ENCODE measurements around the gene ITGB7.
"Not testable (repeated sequence)": the region's sequence is repeated elsewhere in the genome, so short reads cannot be mapped to it uniquely, and the experiment has no call there.

Gene ITGB7

GRCh38 chr12:53217051-53217930, 10.2 kb upstream of the ITGB7 start:
- peak in 1 of 2 donors; percentile 61 for DNase-seq

DNA sequence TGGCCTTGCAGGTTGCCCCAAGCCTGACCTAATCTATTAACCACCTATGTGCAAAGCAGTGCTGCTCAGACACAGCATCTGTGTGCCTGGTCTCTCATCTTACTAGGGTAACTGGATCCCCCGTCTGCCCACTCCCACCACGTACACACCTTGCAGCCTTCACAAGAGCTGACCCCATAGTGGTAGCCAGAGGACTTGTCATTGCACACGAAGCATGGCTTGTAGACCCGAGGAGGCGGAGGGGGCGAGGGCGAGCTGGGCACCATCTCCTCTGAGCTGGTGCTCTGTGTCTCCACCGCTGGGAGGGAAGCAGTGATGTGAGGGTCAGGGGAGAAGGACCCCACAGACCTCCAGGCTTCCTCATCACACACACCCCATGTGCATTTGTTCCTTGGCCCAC, 8.4 kb upstream of the ITGB7 start:
- DNase-seq = no peak

- DNase-seq = no peak
Observed at GRCh38 chr12:53214687-53215455, 7.8 kb upstream of the ITGB7 start.

- DNase-seq = no peak
Observed at GRCh38 chr12:53214221-53214620, 7.2 kb upstream of the ITGB7 start.

GRCh38 chr12:53213348-53213747, 6.3 kb upstream of the ITGB7 start:
- peak; percentile 90 for DNase-seq

DNA sequence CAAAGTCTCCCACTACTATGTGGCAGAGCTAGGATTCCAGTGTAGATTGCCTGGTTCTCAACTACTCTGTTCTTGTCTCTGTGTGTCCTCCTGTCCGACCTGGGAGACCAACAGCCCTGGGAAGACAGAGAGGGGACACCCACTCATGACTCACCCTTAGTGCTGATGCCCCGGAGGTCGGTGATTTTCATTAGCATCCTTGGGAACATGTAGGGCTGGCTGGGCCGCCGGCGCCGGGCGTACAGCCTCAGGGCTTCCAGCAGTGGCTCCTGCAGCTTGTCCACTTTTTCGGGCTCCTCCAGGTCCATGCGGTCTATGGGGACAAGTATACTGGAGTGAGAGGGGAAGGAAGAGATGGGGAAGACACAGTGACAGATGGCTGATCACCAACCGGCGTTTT, 5.9 kb upstream of the ITGB7 start:
- no peak for DNase-seq

GRCh38 chr12:53211476-53212381, 4.7 kb upstream of the ITGB7 start:
- no peak for DNase-seq

- no peak for DNase-seq
Observed at GRCh38 chr12:53210843-53211242, 3.8 kb upstream of the ITGB7 start.

DNA sequence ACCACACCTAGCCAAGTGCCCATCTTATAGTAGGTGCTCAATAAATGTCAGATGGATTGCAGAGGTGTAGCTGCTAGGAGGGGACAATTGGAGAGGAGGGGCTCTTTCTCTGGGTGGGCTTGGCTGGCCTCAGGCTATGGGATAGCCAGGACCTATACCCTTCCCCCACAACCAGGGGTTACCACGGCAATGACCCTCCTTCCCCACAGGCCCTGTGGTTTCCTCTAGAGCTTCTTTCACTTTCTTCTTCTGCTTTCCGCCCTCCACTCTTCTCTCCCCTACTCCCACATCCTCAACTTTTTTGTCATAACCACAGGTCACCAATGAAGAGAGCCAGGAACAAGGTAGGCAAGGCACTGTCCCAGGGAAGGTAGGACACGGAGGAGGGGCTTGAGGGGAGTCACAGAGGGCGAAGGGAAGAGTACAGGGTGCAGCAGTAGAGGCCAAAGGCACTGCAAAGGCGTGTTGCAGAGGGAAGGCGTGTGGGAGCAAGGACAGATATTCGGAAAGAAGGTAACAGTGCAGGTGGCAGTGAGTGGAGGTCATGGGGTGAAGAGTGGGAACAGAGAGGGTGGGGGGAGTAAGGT, 1.9 kb upstream of the ITGB7 start:
- no peak for DNase-seq

- no peak for DNase-seq
Observed at GRCh38 chr12:53208435-53208834, 1.4 kb upstream of the ITGB7 start.

GRCh38 chr12:53205747-53206419, 1.2 kb downstream of the ITGB7 start:
- peak; percentile 72 to 79 for DNase-seq

- DNase-seq = no peak
Observed at GRCh38 chr12:53204351-53204750, 2.7 kb downstream of the ITGB7 start.

GRCh38 chr12:53202316-53202715, 4.7 kb downstream of the ITGB7 start:
- not testable (repeated sequence) for DNase-seq

- no peak for DNase-seq
Observed at GRCh38 chr12:53201639-53202038, 5.4 kb downstream of the ITGB7 start.

- no peak for DNase-seq
Observed at GRCh38 chr12:53201177-53201541, 5.9 kb downstream of the ITGB7 start.

GRCh38 chr12:53200458-53201176, 6.4 kb downstream of the ITGB7 start:
- peak in 1 of 2 donors; percentile 43 for DNase-seq

DNA sequence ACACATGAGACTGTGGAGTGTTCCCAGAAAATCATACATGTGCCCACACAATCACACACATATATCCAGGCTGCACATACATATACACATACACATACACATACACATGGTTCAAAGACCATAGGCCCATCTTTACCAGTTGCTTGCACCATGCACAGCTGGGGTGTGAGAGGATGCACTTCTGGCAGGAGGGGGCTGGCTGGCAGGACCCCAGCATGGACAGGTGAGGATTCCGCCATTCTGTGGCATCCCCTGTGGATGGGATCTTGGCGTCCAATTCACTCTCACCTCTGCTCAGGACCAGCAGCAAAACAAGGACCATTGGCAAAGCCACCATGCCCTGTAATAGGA, 7.0 kb downstream of the ITGB7 start:
- DNase-seq = no peak

DNA sequence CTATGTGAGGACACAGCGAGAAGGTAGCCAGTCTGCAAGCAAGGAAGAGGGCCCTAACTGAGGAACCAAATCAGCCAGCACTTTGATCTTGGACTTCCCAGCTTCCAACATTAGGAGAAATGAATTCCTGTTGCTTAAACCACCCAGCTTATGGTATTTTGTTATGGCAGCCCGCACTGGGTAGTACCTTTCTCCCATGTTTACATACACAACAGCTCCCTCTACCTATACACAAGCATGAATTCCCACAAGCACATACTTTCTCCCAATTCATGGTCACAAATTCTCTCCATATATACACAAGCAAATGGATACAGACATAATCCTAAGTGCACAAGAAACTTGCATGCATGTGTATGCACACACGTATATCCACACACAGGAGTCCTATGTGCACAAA, 7.4 kb downstream of the ITGB7 start:
- no peak for DNase-seq

- DNase-seq = no peak
Observed at GRCh38 chr12:53198486-53199110, 8.5 kb downstream of the ITGB7 start.

DNA sequence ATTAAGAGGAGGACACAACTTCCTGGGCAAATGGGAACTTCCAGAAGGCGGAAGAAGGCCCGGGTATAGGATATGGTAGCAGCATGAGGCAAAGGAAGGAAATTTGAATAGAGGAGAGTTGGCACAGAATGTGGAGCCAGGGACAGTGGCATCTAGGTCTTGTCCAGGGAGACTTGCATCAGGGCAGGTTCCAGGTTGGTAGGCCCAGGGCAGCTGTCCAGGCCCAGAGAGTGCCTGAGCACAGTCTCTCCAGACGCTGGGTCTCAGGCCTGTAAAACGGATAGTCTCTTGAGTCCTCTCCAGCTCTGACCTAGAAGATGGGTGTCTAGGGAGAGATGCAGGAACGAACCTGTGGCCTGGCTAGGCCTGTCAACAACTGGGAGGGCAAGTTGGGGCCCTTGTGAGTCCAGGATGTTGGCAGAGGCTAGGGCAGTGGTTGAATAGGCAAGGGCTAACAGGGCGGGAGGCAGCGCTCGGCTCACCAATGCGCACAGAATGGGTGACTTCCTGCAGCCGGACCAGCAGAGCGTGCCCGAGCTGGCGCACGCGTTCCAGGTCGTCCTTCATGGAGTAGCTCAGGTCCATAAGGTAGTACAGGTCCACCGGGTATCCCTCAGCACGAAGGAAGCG, 9.9 kb downstream of the ITGB7 start:
- no peak for DNase-seq

GRCh38 chr12:53196486-53196885, 10.6 kb downstream of the ITGB7 start:
- DNase-seq = no peak

Data from stimulated activated CD4-positive, alpha-beta T cell treated with anti-CD3 and anti-CD28 coated beads, Interleukin-2, amount 100 ng/mL, for 24 hours (primary cell).